ENCODE measurements around the gene TARS3.
A peak's percentile ranks its signal among the peaks of the same experiment; 100 is the strongest.
"Not testable (repeated sequence)": the region's sequence is repeated elsewhere in the genome, so short reads cannot be mapped to it uniquely, and the experiment has no call there.

Gene TARS3

GRCh38 chr15:101657171-101657570 lies 67.1 kb downstream of the TARS3 start:
- no peak for DNase-seq (ENCODE audit: extremely low read depth in 1 of 2, low read depth in 1 of 2)

DNA sequence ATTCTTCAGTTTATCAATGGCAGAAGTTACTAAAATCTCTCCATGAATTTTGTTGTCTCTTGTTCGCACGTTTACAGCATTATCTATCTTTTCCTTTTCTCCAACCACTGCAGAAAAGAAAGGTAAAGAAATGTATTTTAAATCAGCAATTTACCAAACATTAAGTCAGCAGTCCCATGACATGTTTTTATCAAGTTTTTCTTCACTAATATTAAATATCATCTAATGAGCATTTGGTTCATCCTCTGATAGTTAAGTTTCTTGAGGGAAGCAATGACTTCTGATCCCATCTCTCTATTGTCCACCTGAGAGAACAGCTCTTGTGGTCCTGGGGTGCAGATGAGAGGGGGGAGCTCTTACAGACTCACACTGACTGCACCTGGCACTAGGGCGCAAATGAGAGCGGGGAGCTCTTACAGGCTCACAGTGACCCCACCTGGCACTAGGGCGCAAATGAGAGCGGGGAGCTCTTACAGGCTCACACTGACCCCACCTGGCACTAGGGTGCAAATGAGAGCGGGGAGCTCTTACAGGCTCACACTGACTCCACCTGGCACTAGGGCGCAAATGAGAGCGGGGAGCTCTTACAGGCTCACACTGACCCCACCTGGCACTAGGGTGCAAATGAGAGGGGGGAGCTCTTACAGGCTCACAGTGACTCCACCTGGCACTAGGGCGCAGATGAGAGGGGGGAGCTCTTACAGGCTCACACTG lies 69.5 kb downstream of the TARS3 start:
- not testable (repeated sequence) for DNase-seq (ENCODE audit: extremely low read depth in 1 of 2, low read depth in 1 of 2)

DNA sequence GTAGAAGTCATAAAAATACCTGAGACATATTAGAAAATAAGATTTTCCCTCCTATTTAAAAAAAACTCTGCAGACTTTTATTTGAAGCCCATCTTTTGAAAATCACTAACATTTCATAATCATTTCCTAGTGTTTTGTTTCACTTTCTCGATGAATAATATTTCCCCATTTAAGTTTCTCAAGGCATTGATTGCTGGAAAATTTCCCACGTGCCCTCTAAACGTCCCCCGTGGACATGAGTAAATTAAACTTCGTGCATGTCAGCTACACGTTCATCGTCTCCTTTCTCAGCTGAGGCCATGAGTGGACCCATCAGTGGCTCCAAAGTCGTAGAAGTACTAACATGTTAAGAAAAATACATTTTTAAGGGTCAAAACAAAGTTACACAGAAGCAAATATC lies 70.1 kb downstream of the TARS3 start:
- no peak for DNase-seq (ENCODE audit: extremely low read depth in 1 of 2, low read depth in 1 of 2)

GRCh38 chr15:101652786-101653430 lies 71.4 kb downstream of the TARS3 start:
- DNase-seq (ENCODE audit: extremely low read depth in 1 of 2, low read depth in 1 of 2) = no peak

GRCh38 chr15:101652098-101652785 lies 72.0 kb downstream of the TARS3 start, which contains the start of gene TM2D3:
Gene TM2D3 (minus strand): TSS chr15:101652381. CDS start chr15:101652361, 20 bp downstream.
- DNase-seq (ENCODE audit: extremely low read depth in 1 of 2, low read depth in 1 of 2) = peak; percentile 87 to 95

- no peak for DNase-seq (ENCODE audit: extremely low read depth in 1 of 2, low read depth in 1 of 2)
Observed at GRCh38 chr15:101651554-101652097, 72.6 kb downstream of the TARS3 start.

DNA sequence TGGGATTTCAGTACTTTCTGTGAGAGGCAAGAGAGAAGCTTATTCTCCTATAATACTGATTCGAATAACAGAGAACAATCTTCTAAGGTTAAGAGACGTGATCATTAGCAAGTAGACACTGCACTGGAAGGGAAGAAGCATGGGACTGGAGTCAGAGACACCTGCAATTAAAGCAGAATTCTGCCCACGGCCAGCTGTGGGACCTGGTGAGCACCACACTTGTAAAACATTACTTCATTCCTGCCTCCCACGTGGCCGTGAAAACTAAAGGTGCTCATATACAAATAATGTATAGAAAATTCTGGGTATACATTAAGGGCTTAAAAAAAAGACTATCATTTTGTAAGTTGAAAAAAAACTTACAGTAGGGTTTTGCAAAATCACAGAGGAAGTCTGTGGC lies 74.1 kb downstream of the TARS3 start:
- DNase-seq (ENCODE audit: extremely low read depth in 1 of 2, low read depth in 1 of 2) = no peak

GRCh38 chr15:101648356-101648755 lies 75.9 kb downstream of the TARS3 start:
- no peak for DNase-seq (ENCODE audit: extremely low read depth in 1 of 2, low read depth in 1 of 2)

- DNase-seq (ENCODE audit: extremely low read depth in 1 of 2, low read depth in 1 of 2) = no peak
Observed at GRCh38 chr15:101647251-101647650, 77.0 kb downstream of the TARS3 start.

GRCh38 chr15:101646672-101647071 lies 77.6 kb downstream of the TARS3 start:
- DNase-seq (ENCODE audit: extremely low read depth in 1 of 2, low read depth in 1 of 2) = no peak

DNA sequence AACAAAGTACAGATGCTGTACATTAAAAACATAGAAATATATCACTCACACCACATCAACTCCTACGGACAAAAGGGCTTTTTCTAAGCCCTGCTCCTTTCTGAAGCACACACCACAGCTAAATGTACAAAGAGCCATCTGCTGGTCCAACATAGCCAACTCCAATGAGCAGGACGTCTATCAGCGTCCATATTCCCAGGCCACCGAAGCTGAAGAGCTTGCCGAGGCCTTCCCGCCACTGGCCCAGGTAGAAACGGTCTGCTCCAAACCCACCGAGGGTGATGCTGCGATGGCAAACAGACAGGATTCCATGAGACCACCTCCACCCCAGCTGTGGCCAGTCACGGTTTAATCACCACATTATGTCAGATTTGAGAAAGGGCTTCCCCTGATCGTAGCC lies 81.9 kb downstream of the TARS3 start:
- no peak for DNase-seq (ENCODE audit: extremely low read depth in 1 of 2, low read depth in 1 of 2)

DNA sequence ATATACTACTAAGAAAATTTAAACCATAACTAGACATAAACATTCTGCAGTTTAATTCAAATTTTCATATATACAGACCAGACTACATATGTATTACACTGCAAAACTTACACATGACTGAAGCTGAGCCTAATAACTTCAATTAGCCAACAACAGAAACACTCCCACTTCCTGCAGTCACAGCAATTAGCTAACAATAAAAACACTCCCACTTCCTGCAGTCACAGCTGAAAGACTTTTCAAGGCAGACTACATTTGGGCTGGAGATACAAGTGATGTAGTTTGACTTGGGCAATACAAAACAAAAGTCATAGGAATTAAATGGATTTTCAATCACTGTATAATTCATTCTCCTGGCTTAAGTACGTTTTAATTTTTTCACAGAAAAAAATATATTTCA lies 82.4 kb downstream of the TARS3 start:
- DNase-seq (ENCODE audit: extremely low read depth in 1 of 2, low read depth in 1 of 2) = no peak

GRCh38 chr15:101641129-101641764 lies 83.0 kb downstream of the TARS3 start:
- DNase-seq (ENCODE audit: extremely low read depth in 1 of 2, low read depth in 1 of 2) = peak; percentile 41 to 53

- DNase-seq (ENCODE audit: extremely low read depth in 1 of 2, low read depth in 1 of 2) = no peak
Observed at GRCh38 chr15:101639667-101640066, 84.6 kb downstream of the TARS3 start.

DNA sequence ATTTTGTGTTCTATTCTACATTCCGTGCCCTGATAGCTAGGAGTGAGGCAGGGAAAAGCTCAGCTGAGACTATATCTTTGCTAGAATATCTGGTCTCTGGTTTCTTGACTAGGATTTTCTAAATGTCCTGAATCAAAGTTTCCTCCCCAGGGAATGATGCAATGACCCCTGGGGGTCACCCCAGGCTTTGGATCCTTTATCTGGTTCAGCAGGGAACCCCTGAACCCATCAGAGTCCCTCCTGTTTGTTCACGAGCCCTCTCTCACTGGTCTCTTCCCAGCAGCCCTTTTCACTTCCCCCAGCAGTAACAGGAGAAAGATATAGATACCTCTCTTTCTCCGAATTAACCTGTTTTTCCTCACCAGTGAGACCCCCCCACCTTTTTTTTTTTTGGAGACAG lies 86.4 kb downstream of the TARS3 start:
- DNase-seq (ENCODE audit: extremely low read depth in 1 of 2, low read depth in 1 of 2) = no peak

GRCh38 chr15:101637516-101637915 lies 86.8 kb downstream of the TARS3 start:
- no peak for DNase-seq (ENCODE audit: extremely low read depth in 1 of 2, low read depth in 1 of 2)

- no peak for DNase-seq (ENCODE audit: extremely low read depth in 1 of 2, low read depth in 1 of 2)
Observed at GRCh38 chr15:101637038-101637437, 87.2 kb downstream of the TARS3 start.

GRCh38 chr15:101635944-101636727 lies 88.1 kb downstream of the TARS3 start:
- no peak for DNase-seq (ENCODE audit: extremely low read depth in 1 of 2, low read depth in 1 of 2)

GRCh38 chr15:101633356-101633755 lies 90.9 kb downstream of the TARS3 start:
- DNase-seq (ENCODE audit: extremely low read depth in 1 of 2, low read depth in 1 of 2) = no peak

- DNase-seq (ENCODE audit: extremely low read depth in 1 of 2, low read depth in 1 of 2) = not testable (repeated sequence)
Observed at GRCh38 chr15:101626729-101627128, 97.5 kb downstream of the TARS3 start.
